C4-2B (cell line): ENCODE data around the gene TMEM60.

Experiments
- ZFX ChIP-seq: fragments of 450-650 bp; IDR thresholded peaks from 2 replicates; pipeline ENCODE4 v1.6.1; 2017
- TF ChIP-seq, protein P1 (sequence below): fragments of 450-650 bp; conservative IDR thresholded peaks from 2 replicates; pipeline ENCODE4 v1.5.1; 2017; ENCODE audit warnings: mild to moderate bottlenecking

DNA sequence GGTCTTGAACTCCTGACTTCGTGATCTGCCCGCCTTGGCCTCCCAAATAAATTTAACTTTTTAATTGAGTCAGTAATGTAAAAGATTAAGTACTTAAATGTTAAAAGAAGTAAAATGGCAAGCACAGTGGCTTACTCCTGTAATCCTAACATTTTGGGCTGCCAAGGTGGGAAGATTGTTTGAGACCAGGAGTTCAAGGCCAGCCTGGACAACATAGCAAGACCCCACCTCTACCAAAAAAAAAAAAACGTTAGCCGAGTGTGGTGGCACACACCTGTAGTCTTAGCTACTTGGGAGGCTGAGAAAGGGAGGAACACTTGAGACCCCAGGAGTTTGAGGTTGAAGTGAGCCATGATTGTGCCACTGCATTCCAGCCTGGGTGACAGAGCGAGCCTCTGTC lies 26.4 kb upstream of the TMEM60 start:
- TF ChIP-seq, protein P1, sequence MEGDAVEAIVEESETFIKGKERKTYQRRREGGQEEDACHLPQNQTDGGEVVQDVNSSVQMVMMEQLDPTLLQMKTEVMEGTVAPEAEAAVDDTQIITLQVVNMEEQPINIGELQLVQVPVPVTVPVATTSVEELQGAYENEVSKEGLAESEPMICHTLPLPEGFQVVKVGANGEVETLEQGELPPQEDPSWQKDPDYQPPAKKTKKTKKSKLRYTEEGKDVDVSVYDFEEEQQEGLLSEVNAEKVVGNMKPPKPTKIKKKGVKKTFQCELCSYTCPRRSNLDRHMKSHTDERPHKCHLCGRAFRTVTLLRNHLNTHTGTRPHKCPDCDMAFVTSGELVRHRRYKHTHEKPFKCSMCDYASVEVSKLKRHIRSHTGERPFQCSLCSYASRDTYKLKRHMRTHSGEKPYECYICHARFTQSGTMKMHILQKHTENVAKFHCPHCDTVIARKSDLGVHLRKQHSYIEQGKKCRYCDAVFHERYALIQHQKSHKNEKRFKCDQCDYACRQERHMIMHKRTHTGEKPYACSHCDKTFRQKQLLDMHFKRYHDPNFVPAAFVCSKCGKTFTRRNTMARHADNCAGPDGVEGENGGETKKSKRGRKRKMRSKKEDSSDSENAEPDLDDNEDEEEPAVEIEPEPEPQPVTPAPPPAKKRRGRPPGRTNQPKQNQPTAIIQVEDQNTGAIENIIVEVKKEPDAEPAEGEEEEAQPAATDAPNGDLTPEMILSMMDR: no peak
- TF ChIP-seq ZFX: no peak
